HG02623 (cell line): ENCODE data around the gene SEC24C.
"Not testable (repeated sequence)": the region's sequence is repeated elsewhere in the genome, so short reads cannot be mapped to it uniquely, and the experiment has no call there.

Experiments used
- ATAC-seq: cut with Tn5 transposase; IDR thresholded peaks from one replicate; pipeline ENCODE4 v1.9.1; 2021; ENCODE audit warnings: moderate library complexity; ENCODE audit not compliant: unreplicated experiment

Gene SEC24C

DNA sequence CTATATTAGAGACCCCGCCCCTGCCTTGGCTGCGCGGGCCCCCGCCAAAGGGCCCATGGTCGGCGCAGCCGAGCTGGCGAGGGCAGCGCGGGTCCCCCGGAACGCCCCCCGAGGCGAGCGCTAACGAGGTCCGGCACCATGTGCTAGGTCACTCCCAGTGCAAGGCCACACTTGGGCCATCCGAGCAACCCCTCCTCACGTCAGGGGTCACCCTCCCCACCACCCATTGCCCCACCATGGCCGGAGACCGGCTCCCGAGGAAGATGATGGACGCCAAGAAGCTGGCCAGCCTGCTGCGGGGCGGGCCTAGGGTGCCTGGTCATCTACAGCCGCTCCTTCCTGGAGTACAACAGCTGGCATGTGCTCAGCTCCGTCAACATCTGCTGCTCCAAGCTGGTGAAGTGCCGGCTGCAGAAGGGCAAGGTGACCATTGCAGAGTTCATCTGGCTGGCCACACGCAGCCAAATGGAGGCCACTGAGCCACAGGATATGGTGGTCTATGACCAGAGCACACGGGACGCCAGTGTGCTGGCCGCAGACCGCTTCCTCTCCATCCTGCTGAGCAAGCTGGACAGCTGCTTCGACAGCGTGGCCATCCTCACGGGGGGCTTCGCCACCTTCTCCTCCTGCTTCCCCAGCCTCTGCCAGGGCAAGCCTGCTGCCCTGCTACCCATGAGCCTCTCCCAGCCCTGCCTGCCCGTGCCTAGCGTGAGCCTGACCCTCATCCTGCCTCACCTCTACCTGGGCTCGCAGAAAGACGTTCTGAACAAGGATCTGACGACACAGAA lies 12.4 kb upstream of the SEC24C start:
- no peak for ATAC-seq

- ATAC-seq = no peak
Observed at GRCh38 chr10:73732426-73732825, 11.7 kb upstream of the SEC24C start.

- ATAC-seq = no peak
Observed at GRCh38 chr10:73732931-73733623, 11.1 kb upstream of the SEC24C start.

GRCh38 chr10:73734028-73734720 lies 10.0 kb upstream of the SEC24C start:
- no peak for ATAC-seq

- no peak for ATAC-seq
Observed at GRCh38 chr10:73734796-73735305, 9.3 kb upstream of the SEC24C start.

- ATAC-seq = not testable (repeated sequence)
Observed at GRCh38 chr10:73740501-73741254, 3.5 kb upstream of the SEC24C start.

GRCh38 chr10:73742454-73742734 lies 1.8 kb upstream of the SEC24C start:
- ATAC-seq = no peak

- no peak for ATAC-seq
Observed at GRCh38 chr10:73743327-73743904, 756 bp upstream of the SEC24C start.

DNA sequence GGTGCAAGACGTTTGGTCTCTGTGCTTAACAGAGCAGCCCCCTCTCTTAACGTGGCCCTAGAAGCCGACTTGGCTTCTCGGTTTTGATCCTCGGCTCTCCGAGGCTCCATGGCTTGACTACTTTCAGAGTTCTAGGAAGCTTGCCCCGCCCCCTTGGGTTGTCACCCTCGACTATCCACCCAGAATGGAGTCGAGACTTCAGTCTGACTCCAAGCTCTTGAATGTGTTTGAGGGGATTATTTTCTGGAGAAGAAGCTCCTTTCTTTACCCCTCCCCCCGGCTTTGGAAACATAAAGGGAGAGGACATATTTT lies 448 bp downstream of the SEC24C start:
- peak; percentile 22 for ATAC-seq

- ATAC-seq = no peak
Observed at GRCh38 chr10:73746721-73747120, 2.5 kb downstream of the SEC24C start.

- ATAC-seq = no peak
Observed at GRCh38 chr10:73750819-73751218, 6.6 kb downstream of the SEC24C start.

DNA sequence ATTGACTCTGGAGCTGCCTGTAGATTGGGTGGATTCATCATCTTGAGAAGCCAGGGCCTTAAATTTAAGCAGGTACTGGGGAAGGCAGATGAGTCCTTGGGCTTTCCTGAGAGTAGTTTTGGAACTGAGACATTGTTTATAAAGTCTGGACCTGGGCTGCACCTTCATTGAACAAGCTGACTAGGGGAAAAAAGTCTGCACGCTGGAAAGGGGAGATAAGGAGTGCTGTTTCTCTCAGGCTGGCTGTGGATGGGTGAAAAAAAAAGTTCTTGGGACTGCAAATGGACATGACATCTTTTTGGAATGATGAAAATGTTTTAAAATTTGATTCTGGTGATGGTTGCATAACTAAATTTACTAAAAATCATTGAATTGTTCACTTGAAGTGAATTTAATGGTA lies 12.0 kb downstream of the SEC24C start:
- no peak for ATAC-seq

DNA sequence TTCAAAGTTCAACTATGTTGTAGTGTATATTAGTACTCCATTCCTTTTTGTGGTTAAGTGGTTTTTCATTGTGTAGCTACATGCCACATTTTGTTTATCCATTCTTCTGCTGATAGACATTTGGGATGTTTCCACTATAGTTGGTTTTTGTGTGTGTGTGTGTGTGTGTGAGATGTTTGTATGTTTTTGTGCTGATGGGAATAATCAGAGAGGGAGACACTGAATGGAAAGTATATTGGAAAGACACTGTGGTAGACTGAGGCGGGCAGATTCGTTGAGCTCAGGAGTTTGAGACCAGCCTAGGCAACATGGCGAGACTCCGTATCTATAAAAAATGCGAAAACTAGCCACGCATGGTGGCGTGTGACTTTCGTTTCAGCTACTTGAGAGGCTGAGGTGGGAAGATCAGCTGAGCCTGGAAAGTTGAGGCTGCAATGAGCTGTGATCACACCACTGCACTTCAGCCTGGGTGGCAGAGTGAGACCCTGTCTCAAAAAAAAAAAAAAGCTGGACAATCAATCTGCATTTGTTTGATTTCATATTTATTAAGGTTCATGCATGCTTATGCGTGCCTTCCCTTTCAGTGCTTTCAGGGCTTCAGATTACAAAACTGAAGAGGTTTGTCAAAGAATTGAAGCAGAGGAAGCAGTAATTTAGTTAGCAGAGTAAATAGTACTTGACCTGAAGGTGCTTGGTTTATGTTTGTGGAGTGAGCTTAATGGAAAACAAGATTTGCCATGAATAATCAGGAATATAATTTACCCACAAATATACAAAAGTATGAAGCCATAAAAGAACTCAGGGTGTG lies 14.7 kb downstream of the SEC24C start:
- no peak for ATAC-seq

GRCh38 chr10:73759512-73760115 lies 15.4 kb downstream of the SEC24C start:
- ATAC-seq = no peak

DNA sequence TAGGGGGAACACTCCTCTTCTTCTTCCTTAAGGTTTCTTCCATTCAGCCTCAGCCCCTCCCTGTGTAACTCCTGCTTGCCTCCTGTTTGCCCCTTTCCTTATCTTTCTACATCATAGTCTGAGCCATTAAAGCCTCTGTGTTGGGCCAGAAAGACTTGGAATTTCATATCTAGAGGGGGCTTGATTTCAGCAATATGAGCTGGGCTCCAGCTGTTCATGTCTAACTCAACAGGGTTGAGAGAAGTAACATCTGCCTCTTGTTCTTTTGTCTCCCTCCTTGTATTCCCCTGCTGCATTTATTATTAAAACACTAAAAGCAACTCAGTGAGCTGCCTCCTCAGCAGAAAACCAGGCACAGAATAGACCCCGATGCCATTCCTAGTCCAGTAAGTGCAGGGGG lies 17.6 kb downstream of the SEC24C start:
- ATAC-seq = no peak

DNA sequence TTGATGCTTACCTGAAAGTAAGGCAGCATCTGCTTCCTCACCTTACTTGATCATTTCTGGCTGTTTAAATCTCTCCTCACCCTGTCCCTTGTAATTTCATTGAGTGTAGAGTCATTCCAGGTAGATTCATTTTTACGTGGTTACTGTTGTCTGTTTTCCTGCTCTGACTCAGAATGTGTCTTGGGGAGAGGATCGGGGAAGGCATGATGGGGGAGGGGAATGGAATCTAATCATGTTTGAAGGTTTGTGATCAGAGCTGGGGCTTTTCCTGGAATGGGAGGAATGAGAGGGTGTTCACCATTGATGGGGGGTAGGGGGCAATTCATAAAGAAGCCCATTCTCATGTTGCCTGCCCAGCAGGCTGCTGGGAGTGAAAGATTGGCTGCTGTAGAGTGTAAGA lies 18.7 kb downstream of the SEC24C start:
- ATAC-seq = no peak

- ATAC-seq = no peak
Observed at GRCh38 chr10:73763343-73763742, 19.2 kb downstream of the SEC24C start.

- ATAC-seq = no peak
Observed at GRCh38 chr10:73765066-73765465, 20.9 kb downstream of the SEC24C start.

DNA sequence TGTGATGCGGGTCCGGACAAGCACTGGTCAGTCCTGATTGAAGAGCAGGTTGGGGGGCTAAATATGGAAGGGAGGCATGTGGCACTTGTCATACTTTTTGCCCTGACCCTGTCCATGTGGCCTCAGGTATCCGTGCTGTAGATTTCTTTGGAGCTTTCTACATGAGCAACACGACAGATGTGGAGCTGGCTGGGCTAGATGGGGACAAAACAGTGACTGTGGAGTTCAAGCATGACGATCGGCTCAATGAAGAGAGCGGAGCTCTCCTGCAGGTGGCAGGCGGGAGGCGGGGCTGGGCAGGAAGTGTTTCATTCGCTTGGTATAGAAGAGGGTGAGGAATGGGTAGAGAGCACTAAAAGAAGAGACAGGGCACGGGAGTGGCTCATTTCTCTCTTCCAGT lies 24.7 kb downstream of the SEC24C start:
- ATAC-seq = no peak

GRCh38 chr10:73769396-73769795 lies 25.2 kb downstream of the SEC24C start:
- no peak for ATAC-seq
